ENCODE data around the gene WEE1. TPM values are rescaled to one million over a fixed set of nuclear protein-coding genes. Genes with fewer than 3 reads are reported as not detected.
"Not testable (repeated sequence)": the region's sequence is repeated elsewhere in the genome, so short reads cannot be mapped to it uniquely, and the experiment has no call there.

Gene WEE1
- total RNA-seq, 2 experiments from 2014 or later: 76.8 to 83.3 TPM

GRCh38 chr11:9580894-9581293 lies 7.4 kb downstream of the WEE1 start:
- Mint-ChIP-seq H3K27ac (peak overlapping the region; percentile 21), H3K27me3 (no peaks in the 10 kb centered on the region), H3K4me1 (peaks cover 53% of the 10 kb centered on the region), H3K36me3 (peaks cover 80% of the 10 kb centered on the region), H3K4me3 (no peak overlapping the region), H3K9me3 (ENCODE audit: low read depth) (no peaks in the 10 kb centered on the region)
- CTCF ChIA-PET: interaction anchor here (2.4 kb wide), 1 partner anchor 33 kb away, joined by 7 read pairs; no protein-coding TSS in a partner anchor
- ATAC-seq (no peak), DNase-seq (no peak)

GRCh38 chr11:9581556-9582161 lies 8.2 kb downstream of the WEE1 start:
- no peaks in the 10 kb centered on the region for H3K9me3 Mint-ChIP-seq (ENCODE audit: low read depth)
- ATAC-seq: no peak
- peaks cover 78% of the 10 kb centered on the region for H3K36me3 Mint-ChIP-seq
- peaks cover 55% of the 10 kb centered on the region for H3K4me1 Mint-ChIP-seq
- no peaks in the 10 kb centered on the region for H3K27me3 Mint-ChIP-seq
- no peak overlapping the region for H3K4me3 Mint-ChIP-seq
- no peak overlapping the region for H3K27ac Mint-ChIP-seq
- CTCF ChIA-PET: interaction anchor here (0.8 to 2.4 kb wide), 2 partner anchors 16 to 32 kb away, joined by 3 to 7 read pairs; no protein-coding TSS in a partner anchor
- no peak for DNase-seq

- H3K36me3 Mint-ChIP-seq: peaks cover 41% of the 10 kb centered on the region
- peaks cover 13% of the 10 kb centered on the region for H3K4me1 Mint-ChIP-seq
- CTCF ChIA-PET: no interaction called here
- H3K27ac Mint-ChIP-seq: no peak overlapping the region
- ATAC-seq: no peak
- no peaks in the 10 kb centered on the region for H3K9me3 Mint-ChIP-seq (ENCODE audit: low read depth)
- no peaks in the 10 kb centered on the region for H3K27me3 Mint-ChIP-seq
- H3K4me3 Mint-ChIP-seq: no peak overlapping the region
- DNase-seq: no peak
Observed at GRCh38 chr11:9590717-9591116, 17.2 kb downstream of the WEE1 start.

DNA sequence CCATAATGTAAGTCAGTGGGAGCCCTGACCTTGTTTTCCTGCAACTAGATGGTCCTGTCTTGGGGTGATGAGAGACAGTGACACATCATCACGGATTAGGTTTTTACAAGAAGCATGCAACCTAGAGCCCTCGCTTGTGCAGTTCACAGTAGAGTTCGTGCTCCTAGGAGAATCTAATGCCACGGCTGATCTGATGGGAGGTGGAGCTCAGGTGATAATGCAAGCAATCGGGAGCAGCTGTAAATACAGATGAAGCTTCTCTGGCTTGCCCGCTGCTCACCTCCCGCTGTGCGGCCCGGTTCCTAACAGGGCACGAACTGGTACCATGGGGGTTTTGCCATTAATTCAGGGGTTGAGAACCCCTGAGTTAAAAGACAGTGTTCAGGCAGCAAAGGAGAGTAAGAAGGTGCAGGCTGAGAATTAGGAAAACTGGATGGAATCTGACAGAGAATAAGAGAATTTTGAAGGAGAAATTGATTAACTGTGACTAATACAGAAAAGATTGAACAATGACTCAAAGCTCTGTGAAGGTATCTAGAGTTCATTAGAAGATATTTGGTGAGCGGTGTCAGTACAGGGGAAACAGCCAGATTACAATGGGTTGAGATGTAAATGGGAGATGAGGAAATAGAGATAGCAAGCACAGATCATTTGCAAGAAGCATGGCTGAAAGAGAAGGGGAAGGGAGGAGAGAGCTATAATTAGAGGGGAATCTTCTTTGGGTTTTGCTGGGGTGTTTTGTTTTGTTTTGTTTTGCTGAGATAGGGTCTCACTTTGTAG lies 21.0 kb downstream of the WEE1 start:
- no peak overlapping the region for H3K27ac Mint-ChIP-seq
- CTCF ChIA-PET: interaction anchor here (4.8 kb wide), 1 partner anchor 18 kb away, joined by 26 read pairs; no protein-coding TSS in a partner anchor
- ATAC-seq (no peak), DNase-seq (peak; percentile 26)
- H3K27me3 Mint-ChIP-seq: peaks cover 6% of the 10 kb centered on the region
- H3K4me3 Mint-ChIP-seq: no peak overlapping the region
- H3K4me1 Mint-ChIP-seq: no peaks in the 10 kb centered on the region
- H3K9me3 Mint-ChIP-seq (ENCODE audit: low read depth): no peaks in the 10 kb centered on the region
- H3K36me3 Mint-ChIP-seq: peaks cover 14% of the 10 kb centered on the region

DNA sequence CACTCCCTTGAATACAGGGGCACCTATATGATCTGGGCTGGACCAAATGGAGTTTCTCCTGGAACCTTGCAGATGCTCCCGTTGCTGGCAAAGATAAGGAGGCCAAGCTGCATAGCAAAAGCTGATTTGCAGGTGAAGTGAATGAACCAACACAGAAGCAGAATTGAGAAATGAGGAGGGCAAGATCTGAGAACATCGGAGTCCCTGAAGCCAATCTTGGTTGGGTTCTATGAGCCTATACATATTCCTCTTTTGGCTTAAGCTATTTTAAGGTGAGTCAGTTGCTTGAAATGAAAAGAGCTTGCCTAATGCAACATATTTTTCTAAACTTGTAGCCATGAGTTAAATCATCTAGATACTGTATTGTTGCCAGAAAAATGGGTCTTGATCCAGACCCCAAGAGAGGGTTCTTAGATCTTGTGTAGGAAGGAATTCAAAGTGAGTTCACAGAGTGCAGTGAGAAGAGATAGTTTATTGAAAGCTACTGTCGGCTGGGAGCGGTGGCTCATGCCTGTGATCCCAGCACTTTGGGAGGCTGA lies 23.5 kb downstream of the WEE1 start:
- no peak overlapping the region for H3K27ac Mint-ChIP-seq
- peaks cover 18% of the 10 kb centered on the region for H3K4me1 Mint-ChIP-seq

GRCh38 chr11:9600166-9600565 lies 26.7 kb downstream of the WEE1 start:
- no peak overlapping the region for H3K27ac Mint-ChIP-seq
- H3K4me3 Mint-ChIP-seq: no peak overlapping the region
- DNase-seq (peak; percentile 22), ATAC-seq (no peak)
- H3K9me3 Mint-ChIP-seq (ENCODE audit: low read depth): no peaks in the 10 kb centered on the region
- H3K36me3 Mint-ChIP-seq: no peaks in the 10 kb centered on the region
- CTCF ChIA-PET: interaction anchor here (0.7 to 5.1 kb wide), 7 partner anchors 13 to 322 kb away, joined by 3 to 53 read pairs (median 7); no protein-coding TSS in a partner anchor
- H3K4me1 Mint-ChIP-seq: peaks cover 32% of the 10 kb centered on the region
- H3K27me3 Mint-ChIP-seq: peaks cover 14% of the 10 kb centered on the region

More for the DNA sequence above, 23.5 kb downstream of the WEE1 start:
- DNase-seq: peak; percentile 28
- Mint-ChIP-seq H3K9me3 (ENCODE audit: low read depth) (no peaks in the 10 kb centered on the region), H3K36me3 (no peaks in the 10 kb centered on the region), H3K27me3 (peaks cover 6% of the 10 kb centered on the region), H3K4me3 (no peak overlapping the region)
- ATAC-seq: no peak
- CTCF ChIA-PET: interaction anchor here (1.0 to 5.1 kb wide), 5 partner anchors 10 to 151 kb away, joined by 3 to 26 read pairs (median 4); no protein-coding TSS in a partner anchor

GRCh38 chr11:9600644-9601036 lies 27.2 kb downstream of the WEE1 start:
- peak overlapping the region; percentile 66 for H3K4me3 Mint-ChIP-seq
- no peak for ATAC-seq

DNA sequence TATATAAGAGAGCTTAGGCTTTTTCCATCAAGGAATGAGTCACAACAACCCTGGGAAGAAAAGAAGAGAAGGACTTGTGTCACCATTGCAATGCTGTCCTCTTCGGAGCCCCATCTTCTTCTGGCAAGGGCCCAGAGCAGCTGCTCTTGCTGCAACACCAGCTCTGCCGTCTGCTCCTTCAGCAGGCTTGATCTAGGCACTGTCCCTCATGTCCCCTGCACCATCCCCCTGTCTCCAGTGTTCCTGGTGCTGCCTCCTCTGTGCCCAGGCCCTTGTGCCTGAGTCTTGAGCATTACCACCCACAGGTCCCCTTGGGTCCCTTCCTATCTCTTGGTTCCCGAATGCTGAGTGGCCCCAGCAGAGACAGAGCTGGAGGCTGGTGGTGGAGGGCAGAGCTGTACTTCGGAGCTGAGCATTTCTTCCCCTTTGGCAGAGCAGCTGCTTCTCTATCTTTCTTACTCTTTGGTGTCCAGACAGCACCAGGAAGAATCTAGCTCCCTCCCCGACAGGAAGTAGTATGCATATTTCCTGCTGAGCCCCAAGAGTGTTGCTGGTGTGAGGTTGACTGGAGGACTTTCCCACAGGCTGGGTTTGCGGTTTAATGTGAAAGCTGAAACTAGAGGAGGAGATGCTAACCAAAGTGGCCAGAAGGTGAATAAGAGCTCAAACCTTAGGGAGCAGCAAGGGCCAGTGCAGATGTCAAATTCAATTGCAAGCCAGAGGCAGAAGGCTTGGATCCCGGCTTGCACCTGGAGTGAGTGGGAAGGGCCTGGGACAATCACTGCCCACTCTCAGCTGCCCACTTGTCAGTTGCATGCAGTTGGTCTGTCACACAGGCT lies 27.8 kb downstream of the WEE1 start:
- peaks cover 32% of the 10 kb centered on the region for H3K4me1 Mint-ChIP-seq
- peak overlapping the region; percentile 85 for H3K27ac Mint-ChIP-seq
- peak; percentile 93 for DNase-seq
- ATAC-seq: peak; percentile 83
- H3K9me3 Mint-ChIP-seq (ENCODE audit: low read depth): no peaks in the 10 kb centered on the region
- CTCF ChIA-PET: interaction anchor here (0.7 to 5.1 kb wide), 11 partner anchors 12 to 323 kb away, joined by 3 to 53 read pairs (median 6); partner anchors contain the start of gene ZNF143
- H3K4me3 Mint-ChIP-seq: peak overlapping the region; percentile 66
- H3K36me3 Mint-ChIP-seq: no peaks in the 10 kb centered on the region
- H3K27me3 Mint-ChIP-seq: peaks cover 18% of the 10 kb centered on the region

More at GRCh38 chr11:9600644-9601036, 27.2 kb downstream of the WEE1 start:
- H3K27me3 Mint-ChIP-seq: peaks cover 17% of the 10 kb centered on the region
- H3K4me1 Mint-ChIP-seq: peaks cover 32% of the 10 kb centered on the region
- H3K36me3 Mint-ChIP-seq: no peaks in the 10 kb centered on the region
- no peaks in the 10 kb centered on the region for H3K9me3 Mint-ChIP-seq (ENCODE audit: low read depth)
- CTCF ChIA-PET: interaction anchor here (0.7 to 5.1 kb wide), 10 partner anchors 12 to 323 kb away, joined by 3 to 53 read pairs (median 6); partner anchors contain the start of gene ZNF143
- DNase-seq: peak; percentile 40
- peak overlapping the region; percentile 85 for H3K27ac Mint-ChIP-seq

DNA sequence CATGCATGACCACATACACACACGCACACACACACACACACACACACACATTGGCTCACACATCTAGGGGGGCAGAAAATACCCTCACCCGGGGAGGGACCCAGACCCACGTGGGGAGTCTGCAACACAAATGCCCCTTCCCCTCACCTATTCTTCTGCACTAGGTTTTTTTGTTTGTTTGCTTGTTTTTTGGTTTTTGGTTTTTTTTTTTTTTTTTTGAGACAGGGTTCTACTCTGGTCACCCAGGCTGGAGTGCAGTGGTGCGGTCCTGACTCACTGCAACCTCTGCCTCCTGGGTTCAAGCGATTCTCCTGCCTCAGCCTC lies 28.4 kb downstream of the WEE1 start:
- H3K27me3 Mint-ChIP-seq: peaks cover 18% of the 10 kb centered on the region
- peak overlapping the region; percentile 85 for H3K27ac Mint-ChIP-seq
- H3K4me3 Mint-ChIP-seq: peak overlapping the region; percentile 66
- no peak for DNase-seq
- no peaks in the 10 kb centered on the region for H3K36me3 Mint-ChIP-seq
- ATAC-seq: no peak
- H3K9me3 Mint-ChIP-seq (ENCODE audit: low read depth): no peaks in the 10 kb centered on the region
- CTCF ChIA-PET: interaction anchor here (0.7 to 5.1 kb wide), 10 partner anchors 11 to 149 kb away, joined by 3 to 53 read pairs (median 6); partner anchors contain the start of gene ZNF143
- H3K4me1 Mint-ChIP-seq: peaks cover 32% of the 10 kb centered on the region

DNA sequence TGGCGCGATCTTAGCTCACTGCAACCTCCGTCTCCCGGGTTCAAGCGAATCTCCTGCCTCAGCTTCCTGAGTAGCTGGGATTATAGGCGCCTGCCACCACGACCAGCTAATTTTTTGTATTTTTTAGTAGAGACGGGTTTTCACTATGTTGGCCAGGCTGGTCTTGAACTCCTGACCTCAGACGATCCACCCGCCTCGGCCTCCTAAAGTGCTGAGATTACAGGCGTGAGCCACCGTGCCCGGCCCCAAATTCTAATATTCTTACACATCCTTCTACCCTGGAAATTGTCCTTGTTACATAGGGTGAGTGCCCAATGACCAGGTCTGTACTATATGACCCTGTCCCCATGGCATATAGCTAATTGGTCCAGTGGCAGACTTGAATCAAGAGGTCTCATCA lies 29.7 kb downstream of the WEE1 start:
- CTCF ChIA-PET: interaction anchor here (1.5 to 1.9 kb wide), 3 partner anchors 10 to 145 kb away, joined by 3 to 23 read pairs (median 8); no protein-coding TSS in a partner anchor
- not testable (repeated sequence) for H3K27ac Mint-ChIP-seq

GRCh38 chr11:9604134-9604533 lies 30.7 kb downstream of the WEE1 start:
- CTCF ChIA-PET: interaction anchor here (0.6 to 1.9 kb wide), 7 partner anchors 9 to 1009 kb away, joined by 3 to 23 read pairs (median 3); no protein-coding TSS in a partner anchor
- Mint-ChIP-seq H3K4me3 (no peak overlapping the region), H3K9me3 (ENCODE audit: low read depth) (no peaks in the 10 kb centered on the region), H3K4me1 (peaks cover 33% of the 10 kb centered on the region), H3K36me3 (peaks cover 1% of the 10 kb centered on the region), H3K27me3 (peaks cover 11% of the 10 kb centered on the region), H3K27ac (no peak overlapping the region)
- ATAC-seq: no peak
- peak; percentile 25 for DNase-seq

More for the DNA sequence above, 29.7 kb downstream of the WEE1 start:
- H3K9me3 Mint-ChIP-seq (ENCODE audit: low read depth); DNase-seq; H3K4me3 Mint-ChIP-seq; H3K36me3 Mint-ChIP-seq; ATAC-seq: not testable (repeated sequence)
- H3K4me1 Mint-ChIP-seq: peaks cover 32% of the 10 kb centered on the region
- H3K27me3 Mint-ChIP-seq: peaks cover 15% of the 10 kb centered on the region

DNA sequence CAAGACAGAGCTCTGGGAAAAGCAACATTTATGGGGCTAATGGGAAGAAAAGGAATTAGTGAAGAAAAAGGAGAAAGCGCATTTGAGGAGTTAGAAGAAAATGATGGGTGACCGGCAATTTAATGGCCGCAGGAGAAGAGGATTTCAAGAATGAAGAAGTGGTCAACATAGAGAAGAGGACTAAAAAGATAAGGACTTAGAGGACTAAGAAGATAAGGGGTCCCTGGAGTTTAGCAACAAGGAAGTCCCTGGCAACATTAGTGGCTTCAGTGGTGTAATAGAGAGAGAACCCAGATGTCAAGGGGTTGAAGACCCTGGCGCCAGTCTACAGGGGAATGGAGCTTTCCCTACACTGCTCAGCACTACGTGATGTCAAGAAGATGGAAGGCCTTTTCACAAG lies 32.3 kb downstream of the WEE1 start:
- no peaks in the 10 kb centered on the region for H3K9me3 Mint-ChIP-seq (ENCODE audit: low read depth)
- CTCF ChIA-PET: interaction anchor here (1.4 kb wide), 1 partner anchor 71 kb away, joined by 5 read pairs; no protein-coding TSS in a partner anchor
- DNase-seq (peak; percentile 22), ATAC-seq (no peak)
- H3K36me3 Mint-ChIP-seq: peaks cover 4% of the 10 kb centered on the region
- H3K27me3 Mint-ChIP-seq: peaks cover 11% of the 10 kb centered on the region
- peaks cover 30% of the 10 kb centered on the region for H3K4me1 Mint-ChIP-seq
- no peak overlapping the region for H3K4me3 Mint-ChIP-seq
- no peak overlapping the region for H3K27ac Mint-ChIP-seq
